Peyer's patch (tissue), 4 donors: ENCODE results near the gene IQCK.
A peak's percentile ranks its signal among the peaks of the same experiment; 100 is the strongest.

Experiments
- CTCF ChIP-seq, 6 experiments: fragments of 450-650 bp in 4 of 6; fragments of 200-600 bp in 2 of 6; sonication (generic) in 1 of 6; IDR thresholded peaks; one replicate each; pipeline ENCODE4 v1.5.1; 2017 to 2019; ENCODE audit warnings: antibody characterized with exemption in 6 of 6, mild to moderate bottlenecking in 3 of 6, moderate library complexity in 1 of 6
- POLR2A ChIP-seq, 2 donors: fragments of 450-650 bp; IDR thresholded peaks; one replicate each; pipeline ENCODE4 v1.5.1; 2017; ENCODE audit warnings: antibody characterized with exemption in 2 of 2, mild to moderate bottlenecking in 2 of 2, moderate library complexity in 2 of 2

GRCh38 chr16:19884611-19885450 is 166.8 kb downstream of the IQCK start, which contains the start of gene GPRC5B:
- TF ChIP-seq CTCF (IDR thresholded peaks at IDR 0.05) (peak in 1 of 6 experiments; percentile 24), POLR2A (IDR thresholded peaks at IDR 0.05) (no peak)
